K562 (cell line): ENCODE results near the gene VPS18. TPM values are rescaled to one million over a fixed set of nuclear protein-coding genes. Genes with fewer than 3 reads are reported as not detected.
A peak's percentile ranks its signal among the peaks of the same experiment; 100 is the strongest.

Experiments used
- CTBP1 ChIP-seq: fragments of 450-650 bp; IDR thresholded peaks from 2 replicates; pipeline ENCODE4 v1.6.1; 2016; ENCODE audit warnings: borderline replicate concordance
- CTCFL ChIP-seq: IDR thresholded peaks from 2 replicates; pipeline ENCODE4 v1.6.1; 2011; ENCODE audit warnings: borderline replicate concordance, low read depth, mild to moderate bottlenecking, moderate library complexity, low read length; ENCODE audit not compliant: insufficient read depth, poor library complexity, severe bottlenecking
- DACH1 ChIP-seq: fragments of 450-650 bp; IDR thresholded peaks from 2 replicates; pipeline ENCODE4 v1.6.1; 2018; ENCODE audit not compliant: partially characterized antibody
- RAD21 ChIP-seq, 2 experiments: fragments of 250-450 bp in 1 of 2; fragments of 450-650 bp in 1 of 2; sonication (Bioruptor Pico) in 1 of 2; formaldehyde crosslinking in 1 of 2; IDR thresholded peaks in 1 of 2; conservative IDR thresholded peaks in 1 of 2; 2 replicates each; pipeline versions ENCODE4 v1.4.0 to v1.8.0; 2020 to 2022; ENCODE audit warnings: mild to moderate bottlenecking in 2 of 2, moderate library complexity in 1 of 2
- RCOR1 ChIP-seq, 2 experiments: IDR thresholded peaks; 2 replicates each; pipeline ENCODE4 v1.6.1; 2012; ENCODE audit warnings: low read depth in 2 of 2, low read length in 2 of 2, borderline replicate concordance in 1 of 2, improper control_type of control experiment in 1 of 2
- SMC3 ChIP-seq: conservative IDR thresholded peaks from 2 replicates; pipeline ENCODE4 v1.6.1; 2011; ENCODE audit warnings: low read depth, low read length, improper control_type of control experiment; ENCODE audit not compliant: insufficient read depth
- TFAP4 ChIP-seq: sonication (generic); formaldehyde crosslinking; IDR thresholded peaks from 2 replicates; pipeline ENCODE4 v1.8.0; 2022; ENCODE audit warnings: missing genetic modification reagents, mild to moderate bottlenecking, moderate library complexity, borderline replicate concordance
- TOE1 ChIP-seq, 2 experiments: fragments of 450-650 bp in 1 of 2; sonication (generic) in 1 of 2; formaldehyde crosslinking in 1 of 2; IDR thresholded peaks; 2 replicates each; pipeline versions ENCODE4 v1.7.1 to v1.8.0; 2016 to 2022; ENCODE audit warnings: borderline replicate concordance in 2 of 2, mild to moderate bottlenecking in 2 of 2, antibody characterized with exemption in 1 of 2, inconsistent platforms in 1 of 2, low read depth in 1 of 2, missing genetic modification reagents in 1 of 2, moderate library complexity in 1 of 2
- ZEB2 ChIP-seq: fragments of 450-650 bp; IDR thresholded peaks from 2 replicates; pipeline ENCODE4 v1.6.1; 2016
- polyA plus RNA-seq, 8 experiments: library from polyadenylated mRNA; depleted of rRNA in 4 of 8; stranded (reverse) in 5 of 8; unstranded in 3 of 8; fragments of >200 nt; fragmentation: Nextera tagmentation in 2 of 8; fragmentation: Illumina TruSeq in 1 of 8; extraction: Ambion mirVana in 2 of 8; extraction: Trizol in 1 of 8; gene quantifications; 2 replicates each; pipeline versions ENCODE4 v1.2.1 to v1.2.3, GENCODE V29; 2011 to 2014; ENCODE audit warnings: inconsistent platforms in 1 of 8, missing spikeins in 1 of 8
- total RNA-seq, 7 experiments: library from RNA; depleted of rRNA in 6 of 7; stranded (reverse); fragments of >200 nt in 6 of 7; fragmentation: Illumina TruSeq in 2 of 7; extraction: Trizol in 2 of 7; gene quantifications; 2 replicates each; pipeline versions ENCODE4 v1.2.1 to v1.2.3, GENCODE V29; 2011 to 2021; ENCODE audit warnings: low replicate concordance in 1 of 7

Gene VPS18
- total and polyA plus RNA-seq, 9 of the 15 experiments (the other 6 are each of a cell fraction or from before 2014, with no cell fraction given) = 0.73 to 19.9 (median 8.5) TPM

GRCh38 chr15:40859206-40859851, 34.9 kb upstream of the VPS18 start (continued):
- TF ChIP-seq TFAP4 (CRISPR knock-in tag) = peak; percentile 89
- TF ChIP-seq CTCFL = peak; percentile 61
- peak; percentile 61; the same call in 1 of the 2 replicates for TF ChIP-seq CTBP1
- 0 out of 4 replicates have a peak, but pooled peaks of 1 of the 2 experiments have one; percentile 34 for TF ChIP-seq RCOR1 (IDR thresholded peaks at IDR 0.05; ENCODE audit: borderline replicate concordance in 1 of 2, low read depth in 2 of 2, low read length in 2 of 2)
- TF ChIP-seq ZEB2 = 0 out of 2 replicates have a peak, but pooled peaks have one; percentile 20
- TF ChIP-seq TOE1 (IDR thresholded peaks at IDR 0.05; ENCODE audit: borderline replicate concordance) = 0 out of 2 replicates have a peak, but pooled peaks have one; percentile 31
- TF ChIP-seq TOE1 (CRISPR knock-in tag; IDR thresholded peaks at IDR 0.05; ENCODE audit: borderline replicate concordance, low read depth) = no peak
- TF ChIP-seq RAD21 (CRISPR knock-in tag; conservative IDR thresholded peaks at IDR 0.05 in 1 of 2, IDR thresholded peaks at IDR 0.05 in 1 of 2) = peak; percentile 29 to 67
- peak; percentile 37 for TF ChIP-seq DACH1
- peak; percentile 28 for TF ChIP-seq SMC3
